Panc1 (cell line): ENCODE results near the gene FAM120C. TPM values are rescaled to one million over a fixed set of nuclear protein-coding genes. Genes with fewer than 3 reads are reported as not detected.

Experiments
- ATAC-seq: fragments of 200-7000 bp; cut with Tn5 transposase; 2 replicates; pipeline ENCODE4 v1.9.1; 2020; ENCODE audit warnings: mild to moderate bottlenecking, moderate library complexity
- BruUV-seq: library from RNA; stranded (reverse); fragments of 400-500 nt; replicated peaks from 2 replicates; lab custom pipeline; 2021; lab: Mats Ljungman, UMichigan
- CTCF ChIA-PET: fragments of 300-600 bp; sonication (Branson Sonifier 250); formaldehyde crosslinking; loops from one replicate; lab custom pipeline; 2022; ENCODE audit warnings: antibody characterized with exemption; lab: Charles Lee
- POLR2A ChIA-PET: fragments of 300-600 bp; sonication (Branson Sonifier 250); formaldehyde crosslinking; loops from one replicate; lab custom pipeline; 2022; ENCODE audit warnings: antibody characterized with exemption; lab: Charles Lee
- DNase-seq: peaks from one replicate; pipeline ENCODE4 v3.0.0-alpha.2; 2010; ENCODE audit warnings: low read depth, low spot score
- H3K27ac ChIP-seq: 2 replicates; pipeline ENCODE4 v1.5.1; 2011; ENCODE audit warnings: mild to moderate bottlenecking, low read length, inconsistent platforms
- H3K27me3 ChIP-seq: fragments of 200-500 bp; sonication (Bioruptor generic); 2 replicates; pipeline ENCODE4 v1.6.0; 2014; ENCODE audit warnings: low read length, inconsistent platforms; ENCODE audit not compliant: control insufficient read depth, insufficient read depth
- H3K36me3 ChIP-seq: fragments of 200-500 bp; sonication (Bioruptor generic); 2 replicates; pipeline ENCODE4 v1.5.1; 2014; ENCODE audit warnings: inconsistent platforms, mild to moderate bottlenecking, low read length, moderate library complexity; ENCODE audit not compliant: control insufficient read depth, insufficient read depth
- H3K4me1 ChIP-seq: 2 replicates; pipeline ENCODE4 v1.5.1; 2011; ENCODE audit warnings: inconsistent platforms, mild to moderate bottlenecking, low read length, moderate library complexity; ENCODE audit not compliant: control insufficient read depth, insufficient read depth
- H3K4me3 ChIP-seq, 2 experiments: 2 replicates each; pipeline ENCODE4 v1.5.1; 2011 to 2012; ENCODE audit warnings: low read depth in 2 of 2, low read length in 2 of 2, mild to moderate bottlenecking in 2 of 2, inconsistent platforms in 1 of 2, moderate library complexity in 1 of 2
- H3K9me3 ChIP-seq: fragments of 200-500 bp; sonication (Bioruptor generic); 2 replicates; pipeline ENCODE4 v1.5.1; 2014; ENCODE audit warnings: low read depth, mild to moderate bottlenecking, inconsistent platforms, low read length, moderate library complexity; ENCODE audit not compliant: control insufficient read depth, insufficient read depth
- POLR2AphosphoS5 ChIP-seq: IDR thresholded peaks from 2 replicates; pipeline ENCODE4 v1.6.1; 2012; ENCODE audit warnings: mild to moderate bottlenecking, low read depth, low read length, moderate library complexity
- REST ChIP-seq, 2 experiments: IDR thresholded peaks; 2 replicates each; pipeline ENCODE4 v1.6.1; 2011 to 2012; ENCODE audit warnings: low read depth in 2 of 2, control low read depth in 1 of 2, low read length in 1 of 2, mild to moderate bottlenecking in 1 of 2, moderate library complexity in 1 of 2; ENCODE audit not compliant: insufficient read depth in 1 of 2
- SIN3A ChIP-seq: IDR thresholded peaks from 2 replicates; pipeline ENCODE4 v1.6.1; 2012; ENCODE audit warnings: low read depth, mild to moderate bottlenecking, low read length, moderate library complexity, borderline replicate concordance; ENCODE audit not compliant: insufficient read depth
- TCF7L2 ChIP-seq: IDR thresholded peaks from 2 replicates; pipeline ENCODE4 v1.6.1; 2011; ENCODE audit warnings: mild to moderate bottlenecking, low read depth, low read length, inconsistent platforms
- in situ Hi-C: cut with HindIII; loops from 2 replicates; pipeline ENCODE4 v1.10.0; 2016; ENCODE audit warnings: low sequenced_read_pairs, low pct_unique_long_range_greater_than_20kb
- intact Hi-C: fragments of 100-400 bp; cut with micrococcal nuclease; formaldehyde crosslinking; loops from one replicate; pipeline ENCODE4 v1.10.0; 2022; ENCODE audit not compliant: unreplicated experiment
- total RNA-seq: library from RNA; stranded (reverse); gene quantifications from one replicate; pipeline ENCODE4 v1.2.1, GENCODE V29; 2021; ENCODE audit not compliant: unreplicated experiment
- TF ChIP-seq, protein P1 (sequence below): fragments of 450-650 bp; IDR thresholded peaks from 2 replicates; pipeline ENCODE4 v1.5.1; 2017; ENCODE audit warnings: mild to moderate bottlenecking

Gene FAM120C
- total RNA-seq, 1 experiment from 2014 or later: 12.1 TPM

DNA sequence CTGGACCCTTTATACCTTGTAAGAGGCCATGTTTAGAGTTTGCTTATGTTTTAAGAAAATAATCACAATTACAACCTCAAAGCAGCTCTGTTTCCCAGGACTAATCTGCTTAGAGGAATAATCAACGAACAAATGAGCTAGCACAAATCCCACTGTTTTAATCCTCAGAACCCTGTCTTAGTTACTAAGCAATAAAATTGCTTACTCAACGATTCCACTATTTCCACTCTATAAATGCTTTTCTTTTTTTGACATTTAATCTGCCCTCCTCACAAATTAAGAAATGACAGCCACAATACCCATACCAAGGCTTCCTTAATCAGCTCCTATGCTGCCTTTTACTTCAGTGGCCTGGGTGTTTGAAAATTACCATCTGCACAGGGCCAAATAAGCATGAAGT is 48.8 kb downstream of the FAM120C start:
- POLR2A ChIA-PET: no interaction called here
- Histone ChIP-seq H3K27ac (no peak overlapping the region), H3K27me3 (no peaks in the 10 kb centered on the region), H3K4me3 (no peak overlapping the region), H3K4me1 (no peaks in the 10 kb centered on the region), H3K36me3 (no peaks in the 10 kb centered on the region), H3K9me3 (no peaks in the 10 kb centered on the region)
- ATAC-seq (no peak), DNase-seq (no peak)
- in situ Hi-C loops (no loop called here), intact Hi-C loops (no loop called here)
- CTCF ChIA-PET: no interaction called here
- BruUV-seq: no TSS peak
- TF ChIP-seq, protein P1, sequence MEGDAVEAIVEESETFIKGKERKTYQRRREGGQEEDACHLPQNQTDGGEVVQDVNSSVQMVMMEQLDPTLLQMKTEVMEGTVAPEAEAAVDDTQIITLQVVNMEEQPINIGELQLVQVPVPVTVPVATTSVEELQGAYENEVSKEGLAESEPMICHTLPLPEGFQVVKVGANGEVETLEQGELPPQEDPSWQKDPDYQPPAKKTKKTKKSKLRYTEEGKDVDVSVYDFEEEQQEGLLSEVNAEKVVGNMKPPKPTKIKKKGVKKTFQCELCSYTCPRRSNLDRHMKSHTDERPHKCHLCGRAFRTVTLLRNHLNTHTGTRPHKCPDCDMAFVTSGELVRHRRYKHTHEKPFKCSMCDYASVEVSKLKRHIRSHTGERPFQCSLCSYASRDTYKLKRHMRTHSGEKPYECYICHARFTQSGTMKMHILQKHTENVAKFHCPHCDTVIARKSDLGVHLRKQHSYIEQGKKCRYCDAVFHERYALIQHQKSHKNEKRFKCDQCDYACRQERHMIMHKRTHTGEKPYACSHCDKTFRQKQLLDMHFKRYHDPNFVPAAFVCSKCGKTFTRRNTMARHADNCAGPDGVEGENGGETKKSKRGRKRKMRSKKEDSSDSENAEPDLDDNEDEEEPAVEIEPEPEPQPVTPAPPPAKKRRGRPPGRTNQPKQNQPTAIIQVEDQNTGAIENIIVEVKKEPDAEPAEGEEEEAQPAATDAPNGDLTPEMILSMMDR: no peak
- TF ChIP-seq TCF7L2: no peak
- TF ChIP-seq POLR2AphosphoS5: no peak
- no peak for TF ChIP-seq REST (IDR thresholded peaks at IDR 0.05; ENCODE audit: insufficient read depth in 1 of 2, low read depth in 2 of 2, low read length in 1 of 2)
- no peak for TF ChIP-seq SIN3A

GRCh38 chrX:54116391-54116790 is 66.7 kb downstream of the FAM120C start:
- ChIA-PET CTCF (no interaction called here), POLR2A (no interaction called here)
- no peaks in the 10 kb centered on the region for H3K9me3 ChIP-seq
- no peak for TF ChIP-seq TCF7L2
- no peak for TF ChIP-seq POLR2AphosphoS5
- TF ChIP-seq, protein P1: no peak
- no peak for TF ChIP-seq SIN3A
- TF ChIP-seq REST (IDR thresholded peaks at IDR 0.05; ENCODE audit: insufficient read depth in 1 of 2, low read depth in 2 of 2, low read length in 1 of 2): no peak
- DNase-seq (no peak), ATAC-seq (no peak)
- H3K4me1 ChIP-seq: no peaks in the 10 kb centered on the region
- H3K27ac ChIP-seq: no peak overlapping the region
- no peaks in the 10 kb centered on the region for H3K27me3 ChIP-seq
- no peaks in the 10 kb centered on the region for H3K36me3 ChIP-seq
- in situ Hi-C loops (no loop called here), intact Hi-C loops (no loop called here)
- no TSS peak for BruUV-seq
- no peak overlapping the region for H3K4me3 ChIP-seq
